HepG2 (cell line): ENCODE data around the gene ME3. TPM values are rescaled to one million over a fixed set of nuclear protein-coding genes. Genes with fewer than 3 reads are reported as not detected.

Source experiments
- ATAC-seq: fragments of 200-7000 bp; cut with Tn5 transposase; 3 replicates; pipeline ENCODE4 v1.9.1; 2020; ENCODE audit warnings: mild to moderate bottlenecking, moderate library complexity
- BruUV-seq: library from RNA; stranded (reverse); fragments of 400-500 nt; replicated peaks from 2 replicates; lab custom pipeline; 2021; lab: Mats Ljungman, UMichigan
- CTCF ChIA-PET: fragments of 300-600 bp; formaldehyde crosslinking; extraction: SDS; loops from one replicate; lab custom pipeline; 2021; ENCODE audit warnings: low total read pairs, inconsistent platforms, low intra/inter-chr PET ratio; lab: Yijun Ruan, JAX
- POLR2A ChIA-PET: fragments of 350-600 bp; sonication (Branson Sonifier 250); formaldehyde crosslinking; loops from one replicate; lab custom pipeline; 2020; ENCODE audit warnings: antibody characterized with exemption, inconsistent platforms; lab: Yijun Ruan, JAX
- DNase-seq: peaks from one replicate; pipeline ENCODE4 v3.0.0-alpha.2; 2015; ENCODE audit warnings: low spot score
- FAIRE-seq: peaks from 3 replicates; lab custom pipeline; 2011; peaks lifted over from hg19 to GRCh38; lab: Jason Lieb, UNC
- H2AFZ ChIP-seq: one replicate; pipeline ENCODE4 v1.6.1; 2011; ENCODE audit warnings: low read length, inconsistent platforms
- H3K27ac ChIP-seq: fragments of 300-600 bp; 3 replicates; pipeline ENCODE4 v1.8.0; 2011; ENCODE audit warnings: mixed run types, mild to moderate bottlenecking, mixed read lengths, low read length, inconsistent platforms; ENCODE audit not compliant: insufficient read depth; ENCODE audit errors: extremely low read length
- H3K27me3 ChIP-seq, 2 experiments: fragments of 200-600 bp in 1 of 2; 2 replicates in 1 of 2; 3 replicates in 1 of 2; pipeline versions ENCODE4 v1.6.0 to v1.8.0; 2011; ENCODE audit warnings: low read length in 2 of 2, mild to moderate bottlenecking in 2 of 2, moderate library complexity in 2 of 2, inconsistent platforms in 1 of 2; ENCODE audit not compliant: insufficient read depth in 2 of 2, control insufficient read depth in 1 of 2
- H3K36me3 ChIP-seq, 2 experiments: fragments of 200-600 bp in 1 of 2; replicated peaks in 1 of 2; 2 replicates in 1 of 2; 3 replicates in 1 of 2; pipeline versions ENCODE4 v1.5.1 to v1.8.0; 2011; ENCODE audit warnings: low read length in 2 of 2, inconsistent platforms in 1 of 2; ENCODE audit not compliant: insufficient read depth in 2 of 2, control insufficient read depth in 1 of 2
- H3K4me1 ChIP-seq: 2 replicates; pipeline ENCODE4 v1.5.1; 2012; ENCODE audit warnings: low read length, inconsistent platforms; ENCODE audit not compliant: insufficient read depth
- H3K4me2 ChIP-seq: 2 replicates; pipeline ENCODE4 v1.6.0; 2011; ENCODE audit warnings: low read depth, low read length, inconsistent platforms
- H3K4me3 ChIP-seq, 3 experiments: fragments of 200-600 bp in 1 of 3; sonication (generic), shearing (Covaris generic) in 1 of 3; replicated peaks in 1 of 3; 2 replicates each; pipeline ENCODE4 v1.5.1; 2011 to 2016; ENCODE audit warnings: low read length in 3 of 3, inconsistent platforms in 2 of 3, low read depth in 2 of 3, mild to moderate bottlenecking in 2 of 3, control low read depth in 1 of 3, mixed read lengths in 1 of 3; ENCODE audit not compliant: insufficient read depth in 1 of 3
- H3K79me2 ChIP-seq: one replicate; pipeline ENCODE4 v1.6.1; 2011; ENCODE audit warnings: low read length, inconsistent platforms; ENCODE audit not compliant: insufficient read depth
- H3K9ac ChIP-seq: 2 replicates; pipeline ENCODE4 v1.6.0; 2011; ENCODE audit warnings: mild to moderate bottlenecking, low read depth, low read length, inconsistent platforms; ENCODE audit not compliant: insufficient read depth
- H3K9me3 ChIP-seq: 2 replicates; pipeline ENCODE4 v1.5.1; 2012; ENCODE audit warnings: mild to moderate bottlenecking, low read length
- H4K20me1 ChIP-seq: 2 replicates; pipeline ENCODE4 v1.6.0; 2011; ENCODE audit warnings: inconsistent platforms, mild to moderate bottlenecking, low read length, moderate library complexity; ENCODE audit not compliant: insufficient read depth
- DMTF1 ChIP-seq: sonication (generic); formaldehyde crosslinking; IDR thresholded peaks from 2 replicates; pipeline ENCODE4 v1.4.0; 2020; ENCODE audit warnings: mild to moderate bottlenecking, missing genetic modification reagents
- RNF219 ChIP-seq: sonication (generic); formaldehyde crosslinking; IDR thresholded peaks from 2 replicates; pipeline ENCODE4 v1.5.0; 2020; ENCODE audit warnings: mild to moderate bottlenecking, missing genetic modification reagents
- ZNF30 ChIP-seq: sonication (generic); formaldehyde crosslinking; IDR thresholded peaks from 2 replicates; pipeline ENCODE4 v1.5.0; 2020; ENCODE audit warnings: mild to moderate bottlenecking, missing genetic modification reagents
- ZNF503 ChIP-seq: sonication (generic); formaldehyde crosslinking; IDR thresholded peaks from 2 replicates; pipeline ENCODE4 v1.4.0; 2020; ENCODE audit warnings: missing genetic modification reagents
- WGBS: methylation state at CpG from one replicate; pipeline ENCODE4 v1.1.6; 2017; ENCODE audit warnings: low lambda C conversion rate; 5-methylcytosine and 5-hydroxymethylcytosine counted together
- in situ Hi-C: cut with HindIII; loops from 2 replicates; pipeline ENCODE4 v1.10.0; 2017; ENCODE audit warnings: low pct_unique_long_range_greater_than_20kb; ENCODE audit not compliant: extremely low pct_ligation_motif_present
- intact Hi-C: fragments of 100-400 bp; cut with micrococcal nuclease; formaldehyde crosslinking; loops from one replicate; pipeline ENCODE4 v1.10.0; 2022; ENCODE audit not compliant: unreplicated experiment
- polyA plus RNA-seq, 8 experiments: library from polyadenylated mRNA; depleted of rRNA in 3 of 8; stranded (reverse) in 7 of 8; unstranded in 1 of 8; fragments of >200 nt; fragmentation: Illumina TruSeq in 4 of 8; extraction: Trizol in 4 of 8; gene quantifications; 2 replicates each; pipeline versions ENCODE4 v1.2.1 to v1.2.3, GENCODE V29; 2011 to 2016; ENCODE audit warnings: low read depth in 4 of 8, missing spikeins in 1 of 8, mixed read lengths in 1 of 8; ENCODE audit not compliant: insufficient read depth in 1 of 8
- total RNA-seq, 5 experiments: library from RNA; depleted of rRNA; stranded (reverse); fragments of >200 nt; fragmentation: Illumina TruSeq; extraction: Trizol; gene quantifications; 2 replicates each; pipeline ENCODE4 v1.2.3, GENCODE V29; 2016; ENCODE audit warnings: low read depth in 1 of 5

Gene ME3
- total and polyA plus RNA-seq, 2 of the 13 experiments (the other 11 are each of a cell fraction or from before 2014, with no cell fraction given), result not detected

GRCh38 chr11:86463120-86463519 lies 209.3 kb downstream of the ME3 start:
- no peak for DNase-seq
- Histone ChIP-seq H3K79me2 (no peaks in the 10 kb centered on the region), H3K9me3 (no peaks in the 10 kb centered on the region), H3K4me3 (no peak overlapping the region), H3K36me3 (no peaks in the 10 kb centered on the region), H3K4me1 (no peaks in the 10 kb centered on the region), H3K4me2 (no peak overlapping the region), H3K27me3 (no peaks in the 10 kb centered on the region), H4K20me1 (no peaks in the 10 kb centered on the region), H2AFZ (no peak overlapping the region), H3K27ac (no peak overlapping the region), H3K9ac (no peak overlapping the region)
- CTCF ChIA-PET, result no interaction called here
- intact Hi-C loops (no loop called here), in situ Hi-C loops (no loop called here)
- FAIRE-seq, result no peak
- no peak for TF ChIP-seq ZNF503 (CRISPR knock-in tag)
- TF ChIP-seq RNF219 (CRISPR knock-in tag), result no peak
- no peak for TF ChIP-seq ZNF30
- no peak for TF ChIP-seq DMTF1
- WGBS, result 72% methylated on average over 5 of the region's 7 CpGs
- no TSS peak for BruUV-seq
- POLR2A ChIA-PET, result no interaction called here
- ATAC-seq, result no peak
